Loucy (cell line): Measurements from ENCODE around the gene BCL11B.

Experiments used
- H2AFZ ChIP-seq: fragments of 200-600 bp; sonication (generic); 2 replicates; pipeline ENCODE4 v1.6.0; 2016; ENCODE audit warnings: antibody characterized with exemption, mild to moderate bottlenecking, low read length, moderate library complexity
- H3F3A ChIP-seq: fragments of 200-600 bp; 2 replicates; pipeline ENCODE4 v1.6.0; 2016; ENCODE audit warnings: antibody characterized with exemption, low read depth, mild to moderate bottlenecking
- H3K27me3 ChIP-seq: fragments of 200-600 bp; sonication (generic); 2 replicates; pipeline ENCODE4 v1.6.1; 2014; ENCODE audit warnings: low read length, mild to moderate bottlenecking; ENCODE audit not compliant: insufficient read depth, poor library complexity, severe bottlenecking
- H3K36me3 ChIP-seq: fragments of 200-600 bp; sonication (generic); 2 replicates; pipeline ENCODE4 v1.6.1; 2016; ENCODE audit warnings: low read length; ENCODE audit not compliant: insufficient read depth
- H3K4me1 ChIP-seq: fragments of 200-600 bp; sonication (generic); 2 replicates; pipeline ENCODE4 v1.5.1; 2014; ENCODE audit warnings: low read length, mild to moderate bottlenecking; ENCODE audit not compliant: insufficient read depth, poor library complexity, severe bottlenecking
- H3K4me2 ChIP-seq: fragments of 200-600 bp; sonication (generic); 2 replicates; pipeline ENCODE4 v1.6.0; 2014; ENCODE audit warnings: antibody characterized with exemption, low read length, low read depth, mild to moderate bottlenecking; ENCODE audit not compliant: poor library complexity, severe bottlenecking
- H3K4me3 ChIP-seq: fragments of 200-600 bp; sonication (generic); 2 replicates; pipeline ENCODE4 v1.5.1; 2014; ENCODE audit warnings: low read length, mild to moderate bottlenecking, mixed read lengths; ENCODE audit not compliant: poor library complexity, severe bottlenecking
- H3K79me2 ChIP-seq: fragments of 200-600 bp; sonication (generic); 2 replicates; pipeline ENCODE4 v1.6.1; 2014; ENCODE audit warnings: low read length; ENCODE audit not compliant: insufficient read depth
- H3K9ac ChIP-seq: fragments of 200-600 bp; sonication (generic); 2 replicates; pipeline ENCODE4 v1.6.0; 2014; ENCODE audit warnings: mild to moderate bottlenecking, low read depth, low read length, moderate library complexity; ENCODE audit not compliant: poor library complexity, severe bottlenecking
- H3K9me2 ChIP-seq: fragments of 200-600 bp; sonication (generic); replicated peaks from 2 replicates; pipeline ENCODE4 v1.6.1; 2016; ENCODE audit warnings: low read depth, low read length, mixed read lengths
- H3K9me3 ChIP-seq: fragments of 200-600 bp; sonication (generic); 2 replicates; pipeline ENCODE4 v1.6.1; 2014; ENCODE audit warnings: mild to moderate bottlenecking, antibody characterized with exemption, low read length, low read depth; ENCODE audit not compliant: insufficient read depth
- H4K20me1 ChIP-seq: fragments of 200-600 bp; sonication (generic); 2 replicates; pipeline ENCODE4 v1.6.0; 2014; ENCODE audit warnings: antibody characterized with exemption, low read length, mild to moderate bottlenecking; ENCODE audit not compliant: insufficient read depth, poor library complexity, severe bottlenecking
- EZH2phosphoT487 ChIP-seq: fragments of 200-600 bp; IDR thresholded peaks from 2 replicates; pipeline ENCODE4 v1.6.1; 2018; ENCODE audit warnings: antibody characterized with exemption, mild to moderate bottlenecking, moderate library complexity, borderline replicate concordance
- TF ChIP-seq, protein P1 (sequence below): fragments of 200-600 bp; sonication (generic); conservative IDR thresholded peaks from 2 replicates; pipeline ENCODE4 v1.5.1; 2014; ENCODE audit warnings: mild to moderate bottlenecking, antibody characterized with exemption, low read length

BCL11B gene

DNA sequence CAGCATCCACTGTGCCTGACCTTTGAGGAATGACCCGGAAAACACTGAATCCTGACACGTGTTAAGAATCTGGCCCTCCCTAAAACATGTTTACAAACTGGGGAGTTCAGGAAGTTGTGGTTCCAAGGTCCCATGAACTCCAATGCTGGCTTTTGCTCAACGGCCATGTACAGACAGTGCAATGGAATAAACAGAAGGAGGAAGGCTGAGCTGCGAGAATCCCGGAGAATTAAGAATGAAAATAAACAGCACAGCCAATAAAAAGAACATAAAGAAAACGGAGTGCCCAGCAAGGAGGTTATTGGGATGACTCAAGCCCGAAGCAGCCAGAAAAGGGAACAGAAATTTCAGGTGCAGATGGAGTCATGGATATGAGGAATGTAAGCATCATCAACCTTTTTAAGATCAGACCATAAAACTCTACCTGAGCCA, 32.3 kb downstream of the BCL11B start:
- H3K9me2 ChIP-seq, result no peaks in the 10 kb centered on the region
- no peak overlapping the region for H3K4me3 ChIP-seq
- no peaks in the 10 kb centered on the region for H3K4me1 ChIP-seq
- peaks cover 76% of the 10 kb centered on the region for H4K20me1 ChIP-seq
- H3F3A ChIP-seq, result no peaks in the 10 kb centered on the region
- H3K79me2 ChIP-seq, result peaks cover 100% of the 10 kb centered on the region
- H3K36me3 ChIP-seq, result peaks cover 39% of the 10 kb centered on the region
- H3K27me3 ChIP-seq, result no peaks in the 10 kb centered on the region
- TF ChIP-seq, protein P1, sequence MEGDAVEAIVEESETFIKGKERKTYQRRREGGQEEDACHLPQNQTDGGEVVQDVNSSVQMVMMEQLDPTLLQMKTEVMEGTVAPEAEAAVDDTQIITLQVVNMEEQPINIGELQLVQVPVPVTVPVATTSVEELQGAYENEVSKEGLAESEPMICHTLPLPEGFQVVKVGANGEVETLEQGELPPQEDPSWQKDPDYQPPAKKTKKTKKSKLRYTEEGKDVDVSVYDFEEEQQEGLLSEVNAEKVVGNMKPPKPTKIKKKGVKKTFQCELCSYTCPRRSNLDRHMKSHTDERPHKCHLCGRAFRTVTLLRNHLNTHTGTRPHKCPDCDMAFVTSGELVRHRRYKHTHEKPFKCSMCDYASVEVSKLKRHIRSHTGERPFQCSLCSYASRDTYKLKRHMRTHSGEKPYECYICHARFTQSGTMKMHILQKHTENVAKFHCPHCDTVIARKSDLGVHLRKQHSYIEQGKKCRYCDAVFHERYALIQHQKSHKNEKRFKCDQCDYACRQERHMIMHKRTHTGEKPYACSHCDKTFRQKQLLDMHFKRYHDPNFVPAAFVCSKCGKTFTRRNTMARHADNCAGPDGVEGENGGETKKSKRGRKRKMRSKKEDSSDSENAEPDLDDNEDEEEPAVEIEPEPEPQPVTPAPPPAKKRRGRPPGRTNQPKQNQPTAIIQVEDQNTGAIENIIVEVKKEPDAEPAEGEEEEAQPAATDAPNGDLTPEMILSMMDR, result no peak
- no peak for TF ChIP-seq EZH2phosphoT487
- no peaks in the 10 kb centered on the region for H3K9me3 ChIP-seq
- no peak overlapping the region for H3K9ac ChIP-seq
- no peak overlapping the region for H3K4me2 ChIP-seq
- no peak overlapping the region for H2AFZ ChIP-seq

DNA sequence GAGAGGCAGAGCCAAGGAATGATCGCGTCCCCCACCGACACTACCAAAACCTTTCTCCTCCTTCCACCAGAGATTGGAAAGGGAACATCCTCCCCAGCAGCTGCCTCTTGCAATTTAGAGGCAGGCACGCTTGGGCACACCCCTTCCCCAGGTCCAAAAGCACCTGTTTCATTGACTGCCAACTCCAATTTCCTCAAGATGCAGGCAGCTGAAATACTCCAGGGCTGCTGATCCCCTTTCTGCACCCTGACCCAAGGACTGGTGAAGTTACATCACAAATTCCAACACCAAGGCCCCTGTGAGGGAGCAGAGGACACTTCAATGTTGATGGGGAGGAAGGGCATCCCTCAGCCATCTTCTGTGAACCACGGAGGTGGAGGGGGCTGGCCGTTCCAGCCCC, 33.8 kb downstream of the BCL11B start:
- H3K9me3 ChIP-seq, result no peaks in the 10 kb centered on the region
- H3K4me3 ChIP-seq, result no peak overlapping the region
- H4K20me1 ChIP-seq, result peaks cover 67% of the 10 kb centered on the region
- no peak overlapping the region for H2AFZ ChIP-seq
- peaks cover 100% of the 10 kb centered on the region for H3K79me2 ChIP-seq
- peaks cover 33% of the 10 kb centered on the region for H3K36me3 ChIP-seq
- no peaks in the 10 kb centered on the region for H3K27me3 ChIP-seq
- H3K9ac ChIP-seq, result no peak overlapping the region
- no peaks in the 10 kb centered on the region for H3F3A ChIP-seq
- TF ChIP-seq, protein P1, result no peak
- TF ChIP-seq EZH2phosphoT487, result no peak
- H3K4me1 ChIP-seq, result no peaks in the 10 kb centered on the region
- no peak overlapping the region for H3K4me2 ChIP-seq
- no peaks in the 10 kb centered on the region for H3K9me2 ChIP-seq

GRCh38 chr14:99237288-99237687, 34.7 kb downstream of the BCL11B start:
- Histone ChIP-seq H4K20me1 (peaks cover 64% of the 10 kb centered on the region), H3K4me3 (no peak overlapping the region), H3K79me2 (peaks cover 100% of the 10 kb centered on the region), H3K4me1 (no peaks in the 10 kb centered on the region), H3K27me3 (no peaks in the 10 kb centered on the region), H3K4me2 (no peak overlapping the region), H3K9ac (no peak overlapping the region), H3K36me3 (peaks cover 33% of the 10 kb centered on the region), H3K9me3 (no peaks in the 10 kb centered on the region), H3F3A (no peaks in the 10 kb centered on the region), H3K9me2 (no peaks in the 10 kb centered on the region), H2AFZ (no peak overlapping the region)
- TF ChIP-seq, protein P1, result no peak
- no peak for TF ChIP-seq EZH2phosphoT487
